Loucy (cell line): Measurements from ENCODE around the gene CSTF3.

Experiments
- H2AFZ ChIP-seq: fragments of 200-600 bp; sonication (generic); 2 replicates; pipeline ENCODE4 v1.6.0; 2016; ENCODE audit warnings: antibody characterized with exemption, mild to moderate bottlenecking, low read length, moderate library complexity
- H3F3A ChIP-seq: fragments of 200-600 bp; 2 replicates; pipeline ENCODE4 v1.6.0; 2016; ENCODE audit warnings: antibody characterized with exemption, low read depth, mild to moderate bottlenecking
- H3K27me3 ChIP-seq: fragments of 200-600 bp; sonication (generic); 2 replicates; pipeline ENCODE4 v1.6.1; 2014; ENCODE audit warnings: low read length, mild to moderate bottlenecking; ENCODE audit not compliant: insufficient read depth, poor library complexity, severe bottlenecking
- H3K36me3 ChIP-seq: fragments of 200-600 bp; sonication (generic); 2 replicates; pipeline ENCODE4 v1.6.1; 2016; ENCODE audit warnings: low read length; ENCODE audit not compliant: insufficient read depth
- H3K4me1 ChIP-seq: fragments of 200-600 bp; sonication (generic); 2 replicates; pipeline ENCODE4 v1.5.1; 2014; ENCODE audit warnings: low read length, mild to moderate bottlenecking; ENCODE audit not compliant: insufficient read depth, poor library complexity, severe bottlenecking
- H3K4me2 ChIP-seq: fragments of 200-600 bp; sonication (generic); 2 replicates; pipeline ENCODE4 v1.6.0; 2014; ENCODE audit warnings: antibody characterized with exemption, low read length, low read depth, mild to moderate bottlenecking; ENCODE audit not compliant: poor library complexity, severe bottlenecking
- H3K4me3 ChIP-seq: fragments of 200-600 bp; sonication (generic); 2 replicates; pipeline ENCODE4 v1.5.1; 2014; ENCODE audit warnings: low read length, mild to moderate bottlenecking, mixed read lengths; ENCODE audit not compliant: poor library complexity, severe bottlenecking
- H3K79me2 ChIP-seq: fragments of 200-600 bp; sonication (generic); 2 replicates; pipeline ENCODE4 v1.6.1; 2014; ENCODE audit warnings: low read length; ENCODE audit not compliant: insufficient read depth
- H3K9ac ChIP-seq: fragments of 200-600 bp; sonication (generic); 2 replicates; pipeline ENCODE4 v1.6.0; 2014; ENCODE audit warnings: mild to moderate bottlenecking, low read depth, low read length, moderate library complexity; ENCODE audit not compliant: poor library complexity, severe bottlenecking
- H3K9me2 ChIP-seq: fragments of 200-600 bp; sonication (generic); replicated peaks from 2 replicates; pipeline ENCODE4 v1.6.1; 2016; ENCODE audit warnings: low read depth, low read length, mixed read lengths
- H3K9me3 ChIP-seq: fragments of 200-600 bp; sonication (generic); 2 replicates; pipeline ENCODE4 v1.6.1; 2014; ENCODE audit warnings: mild to moderate bottlenecking, antibody characterized with exemption, low read length, low read depth; ENCODE audit not compliant: insufficient read depth
- H4K20me1 ChIP-seq: fragments of 200-600 bp; sonication (generic); 2 replicates; pipeline ENCODE4 v1.6.0; 2014; ENCODE audit warnings: antibody characterized with exemption, low read length, mild to moderate bottlenecking; ENCODE audit not compliant: insufficient read depth, poor library complexity, severe bottlenecking
- CTCF ChIP-seq: fragments of 200-600 bp; sonication (generic); conservative IDR thresholded peaks from 2 replicates; pipeline ENCODE4 v1.5.1; 2014; ENCODE audit warnings: mild to moderate bottlenecking, antibody characterized with exemption, low read length
- EZH2phosphoT487 ChIP-seq: fragments of 200-600 bp; IDR thresholded peaks from 2 replicates; pipeline ENCODE4 v1.6.1; 2018; ENCODE audit warnings: antibody characterized with exemption, mild to moderate bottlenecking, moderate library complexity, borderline replicate concordance

Gene CSTF3

DNA sequence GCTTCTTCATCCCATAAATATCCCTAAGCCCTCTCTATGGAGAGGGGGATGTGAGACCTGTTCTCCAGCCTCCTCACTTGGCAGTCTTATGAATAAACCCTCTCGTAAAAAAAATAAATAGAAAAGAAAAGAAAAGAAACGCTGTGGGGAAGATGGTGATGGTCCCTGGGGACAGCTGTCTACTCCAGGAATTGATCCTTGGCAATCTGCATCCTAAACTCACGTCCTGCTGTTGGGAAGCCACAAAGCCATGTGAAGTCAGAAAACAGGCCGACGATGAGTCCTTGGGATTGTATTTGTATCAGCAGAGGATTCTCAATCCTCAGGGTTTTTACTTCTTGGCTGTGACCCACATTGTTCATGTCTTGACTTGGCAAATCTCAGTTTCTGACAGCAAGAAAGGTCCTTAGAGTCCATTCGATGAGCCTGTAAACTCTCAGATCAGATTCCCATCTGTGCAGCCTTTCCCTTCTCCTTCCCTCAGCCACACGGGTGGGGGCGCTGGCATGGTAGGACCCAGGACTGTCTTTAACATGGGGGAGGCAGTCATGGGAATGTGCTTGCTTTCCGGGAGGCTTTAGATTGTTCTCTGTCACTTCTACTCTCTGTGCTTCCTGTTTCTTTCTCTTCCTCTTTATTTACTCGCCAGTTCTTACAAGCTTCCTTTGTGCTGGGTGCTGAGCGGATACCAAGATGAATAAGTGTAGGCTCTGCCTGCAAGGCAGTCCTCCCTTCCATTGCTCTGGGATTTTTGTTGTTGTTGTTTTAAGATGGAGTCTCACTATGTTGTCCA, 97.1 kb downstream of the CSTF3 start:
- Histone ChIP-seq H3K4me1 (no peaks in the 10 kb centered on the region), H3K4me2 (no peak overlapping the region), H3K9me3 (no peaks in the 10 kb centered on the region), H2AFZ (no peak overlapping the region), H3K9ac (no peak overlapping the region), H3K4me3 (no peak overlapping the region), H4K20me1 (no peaks in the 10 kb centered on the region), H3K9me2 (no peaks in the 10 kb centered on the region), H3K27me3 (no peaks in the 10 kb centered on the region), H3K79me2 (no peaks in the 10 kb centered on the region), H3F3A (no peaks in the 10 kb centered on the region), H3K36me3 (peaks cover 68% of the 10 kb centered on the region; the same call in 1 of the 2 replicates)
- TF ChIP-seq CTCF (no peak), EZH2phosphoT487 (no peak)

DNA sequence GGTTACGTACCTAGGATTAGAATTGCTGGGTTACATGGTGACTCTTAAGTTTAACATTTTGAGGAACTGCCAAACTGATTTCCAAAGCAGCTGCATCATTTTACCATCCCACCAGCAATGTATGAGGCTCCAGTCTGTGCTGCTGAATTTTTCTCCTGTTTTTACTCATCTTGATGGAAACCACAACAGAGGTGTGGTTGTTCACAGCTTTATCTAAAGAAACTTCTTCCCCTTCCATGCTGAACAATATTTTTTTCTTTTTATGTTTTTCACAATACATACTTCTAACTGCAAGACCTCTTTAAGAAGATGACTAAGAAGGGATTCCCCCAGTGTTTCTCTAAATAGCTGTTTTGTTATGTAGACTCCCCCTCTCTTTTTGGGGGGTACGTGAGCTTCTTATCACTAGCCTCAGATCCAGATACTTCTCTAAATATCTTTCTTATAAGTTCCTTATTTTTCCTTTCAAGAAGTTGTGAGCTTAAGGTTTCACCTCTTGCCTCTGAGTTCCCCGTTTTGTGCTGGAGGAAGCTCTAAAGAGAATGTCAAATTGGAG, 97.9 kb downstream of the CSTF3 start:
- no peaks in the 10 kb centered on the region for H3K79me2 ChIP-seq

GRCh38 chr11:33062137-33062536, 99.1 kb downstream of the CSTF3 start:
- no peak overlapping the region for H3K4me3 ChIP-seq
- H3F3A ChIP-seq, result no peaks in the 10 kb centered on the region
- H4K20me1 ChIP-seq, result no peaks in the 10 kb centered on the region
- no peak overlapping the region for H3K9ac ChIP-seq
- peaks cover 70% of the 10 kb centered on the region; the same call in 1 of the 2 replicates for H3K36me3 ChIP-seq
- no peaks in the 10 kb centered on the region for H3K79me2 ChIP-seq
- H3K4me2 ChIP-seq, result no peak overlapping the region
- no peaks in the 10 kb centered on the region for H3K9me2 ChIP-seq
- H3K9me3 ChIP-seq, result no peaks in the 10 kb centered on the region
- no peak overlapping the region for H2AFZ ChIP-seq
- H3K27me3 ChIP-seq, result no peaks in the 10 kb centered on the region
- TF ChIP-seq EZH2phosphoT487 (no peak), CTCF (no peak)
- H3K4me1 ChIP-seq, result no peaks in the 10 kb centered on the region

More for the DNA sequence above, 97.9 kb downstream of the CSTF3 start:
- Histone ChIP-seq H4K20me1 (no peaks in the 10 kb centered on the region), H3F3A (no peaks in the 10 kb centered on the region), H3K4me3 (no peak overlapping the region), H3K9me2 (no peaks in the 10 kb centered on the region), H3K4me1 (no peaks in the 10 kb centered on the region), H3K36me3 (peaks cover 70% of the 10 kb centered on the region; the same call in 1 of the 2 replicates), H3K9ac (no peak overlapping the region), H3K9me3 (no peaks in the 10 kb centered on the region), H3K4me2 (no peak overlapping the region), H3K27me3 (no peaks in the 10 kb centered on the region), H2AFZ (no peak overlapping the region)
- TF ChIP-seq CTCF (no peak), EZH2phosphoT487 (no peak)
